Activated CD4-positive, alpha-beta T cell treated with anti-CD3 and anti-CD28 coated beads for 36 hours (primary cell): ENCODE measurements around the gene SMIM24. TPM values are rescaled to one million over a fixed set of nuclear protein-coding genes. Genes with fewer than 3 reads are reported as not detected.

Experiments used
- ATAC-seq: fragments of 200-7000 bp; cut with Tn5 transposase; one replicate; pipeline ENCODE4 v1.10.0; 2021; ENCODE audit warnings: mild to moderate bottlenecking, moderate library complexity
- CTCF ChIA-PET: fragments of 350-600 bp; sonication (Branson Sonifier 250); formaldehyde crosslinking; loops from one replicate; lab custom pipeline; 2021; ENCODE audit warnings: antibody characterized with exemption; lab: Charles Lee
- POLR2A ChIA-PET: fragments of 350-600 bp; sonication (Branson Sonifier 250); formaldehyde crosslinking; loops from one replicate; lab custom pipeline; 2021; ENCODE audit warnings: antibody characterized with exemption, inconsistent platforms; lab: Charles Lee
- DNase-seq: peaks from one replicate; pipeline ENCODE4 v3.0.0-alpha.2; 2020
- H3K27ac Mint-ChIP-seq: one replicate; pipeline ENCODE4 v1.8.0; 2021; ENCODE audit warnings: mixed read lengths
- H3K27me3 Mint-ChIP-seq: one replicate; pipeline ENCODE4 v1.8.0; 2021; ENCODE audit warnings: mixed read lengths
- H3K36me3 Mint-ChIP-seq: one replicate; pipeline ENCODE4 v1.8.0; 2021; ENCODE audit warnings: low read depth, mixed read lengths
- H3K4me1 Mint-ChIP-seq: one replicate; pipeline ENCODE4 v1.8.0; 2021; ENCODE audit warnings: mixed read lengths
- H3K4me3 Mint-ChIP-seq: one replicate; pipeline ENCODE4 v1.8.0; 2021; ENCODE audit warnings: mild to moderate bottlenecking, moderate library complexity, mixed read lengths
- H3K9me3 Mint-ChIP-seq: one replicate; pipeline ENCODE4 v1.8.0; 2021; ENCODE audit warnings: low read depth, mixed read lengths
- intact Hi-C, 2 experiments: fragments of 100-400 bp; cut with DNase I in 1 of 2; cut with micrococcal nuclease in 1 of 2; formaldehyde crosslinking; loops; one replicate each; pipeline versions ENCODE4 v1.14.2 to v1.15.1; 2022 to 2024; cut with DNase I, micrococcal nuclease
- total RNA-seq, 2 experiments: library from RNA; stranded (reverse); gene quantifications; one replicate each; pipeline ENCODE4 v1.2.3, GENCODE V29; 2021

Gene SMIM24
- total RNA-seq, 2 experiments from 2014 or later: 0.49 TPM; not detected in 1

DNA sequence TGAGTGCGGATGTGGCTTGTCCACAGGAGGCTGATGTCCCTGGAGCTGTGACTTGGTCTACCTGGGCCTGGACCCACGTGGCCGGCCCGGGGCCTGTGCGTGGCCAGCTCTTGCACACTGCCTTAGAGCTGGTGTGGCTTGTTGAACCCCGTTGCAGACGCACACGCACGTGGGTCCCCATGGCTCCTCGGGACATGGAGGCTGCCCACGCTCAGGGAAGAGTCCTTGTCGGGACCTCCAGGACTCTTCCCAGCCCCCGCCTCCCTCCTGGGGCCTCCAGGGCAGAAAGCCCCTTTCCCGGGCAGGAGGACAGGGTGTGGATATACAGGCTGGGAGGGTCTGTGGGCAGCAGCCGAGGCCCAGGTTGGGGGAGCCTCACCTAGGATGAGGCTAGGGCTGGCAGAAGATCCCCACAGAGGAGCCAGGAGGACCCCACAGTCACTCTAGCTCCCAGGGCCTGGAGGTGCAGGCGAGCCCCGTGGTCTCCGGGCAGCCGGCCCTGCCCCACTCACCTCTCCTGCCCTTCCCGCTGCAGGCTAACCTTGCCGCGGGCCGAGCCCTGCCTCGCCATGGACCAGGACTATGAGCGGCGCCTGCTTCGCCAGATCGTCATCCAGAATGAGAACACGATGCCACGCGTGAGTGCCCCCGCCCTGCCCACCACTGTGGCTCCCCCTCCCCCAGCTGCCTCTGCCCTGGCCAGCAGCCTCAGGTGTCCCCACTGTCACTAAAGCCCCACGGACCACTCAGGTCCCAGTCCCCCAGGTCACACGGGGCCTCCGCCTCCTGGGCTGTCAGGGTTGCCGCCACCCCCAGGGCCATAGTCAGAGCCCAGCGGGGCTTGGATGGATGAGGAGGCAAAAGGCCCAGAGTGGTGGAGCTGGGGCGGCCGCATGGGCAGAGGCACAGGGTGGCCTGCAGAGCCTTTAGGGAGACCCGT, 42.4 kb upstream of the SMIM24 start:
- no peaks in the 10 kb centered on the region for H3K27me3 Mint-ChIP-seq
- no peaks in the 10 kb centered on the region for H3K9me3 Mint-ChIP-seq
- peaks cover 18% of the 10 kb centered on the region for H3K36me3 Mint-ChIP-seq
- ATAC-seq (no peak), DNase-seq (no peak)
- H3K27ac Mint-ChIP-seq: no peak overlapping the region
- ChIA-PET POLR2A (no interaction called here), CTCF (no interaction called here)
- peaks cover 3% of the 10 kb centered on the region for H3K4me1 Mint-ChIP-seq
- H3K4me3 Mint-ChIP-seq: no peak overlapping the region
- intact Hi-C loops: no loop called here

DNA sequence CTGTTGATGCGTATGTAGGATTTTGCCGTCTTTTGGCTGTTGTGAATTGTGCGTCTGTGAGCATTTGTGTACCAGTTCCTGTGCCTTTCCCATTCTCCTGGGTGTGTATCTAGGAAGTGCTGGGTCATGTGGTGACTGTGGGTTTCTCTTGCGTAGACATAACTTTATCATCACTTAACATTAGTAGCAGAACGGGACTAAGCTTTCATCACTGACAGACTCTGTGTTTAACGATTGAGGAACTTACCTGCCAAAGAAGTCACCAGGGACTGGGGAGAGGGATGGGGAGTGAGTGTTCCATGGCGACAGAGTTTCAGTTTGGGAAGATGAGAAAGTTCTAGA, 40.8 kb upstream of the SMIM24 start:
- Mint-ChIP-seq H3K36me3 (peaks cover 11% of the 10 kb centered on the region), H3K9me3 (no peaks in the 10 kb centered on the region), H3K27me3 (no peaks in the 10 kb centered on the region), H3K4me1 (peaks cover 14% of the 10 kb centered on the region), H3K4me3 (no peak overlapping the region), H3K27ac (no peak overlapping the region)
- ATAC-seq (no peak), DNase-seq (no peak)
- CTCF ChIA-PET: no interaction called here
- intact Hi-C loops: no loop called here
- POLR2A ChIA-PET: no interaction called here

DNA sequence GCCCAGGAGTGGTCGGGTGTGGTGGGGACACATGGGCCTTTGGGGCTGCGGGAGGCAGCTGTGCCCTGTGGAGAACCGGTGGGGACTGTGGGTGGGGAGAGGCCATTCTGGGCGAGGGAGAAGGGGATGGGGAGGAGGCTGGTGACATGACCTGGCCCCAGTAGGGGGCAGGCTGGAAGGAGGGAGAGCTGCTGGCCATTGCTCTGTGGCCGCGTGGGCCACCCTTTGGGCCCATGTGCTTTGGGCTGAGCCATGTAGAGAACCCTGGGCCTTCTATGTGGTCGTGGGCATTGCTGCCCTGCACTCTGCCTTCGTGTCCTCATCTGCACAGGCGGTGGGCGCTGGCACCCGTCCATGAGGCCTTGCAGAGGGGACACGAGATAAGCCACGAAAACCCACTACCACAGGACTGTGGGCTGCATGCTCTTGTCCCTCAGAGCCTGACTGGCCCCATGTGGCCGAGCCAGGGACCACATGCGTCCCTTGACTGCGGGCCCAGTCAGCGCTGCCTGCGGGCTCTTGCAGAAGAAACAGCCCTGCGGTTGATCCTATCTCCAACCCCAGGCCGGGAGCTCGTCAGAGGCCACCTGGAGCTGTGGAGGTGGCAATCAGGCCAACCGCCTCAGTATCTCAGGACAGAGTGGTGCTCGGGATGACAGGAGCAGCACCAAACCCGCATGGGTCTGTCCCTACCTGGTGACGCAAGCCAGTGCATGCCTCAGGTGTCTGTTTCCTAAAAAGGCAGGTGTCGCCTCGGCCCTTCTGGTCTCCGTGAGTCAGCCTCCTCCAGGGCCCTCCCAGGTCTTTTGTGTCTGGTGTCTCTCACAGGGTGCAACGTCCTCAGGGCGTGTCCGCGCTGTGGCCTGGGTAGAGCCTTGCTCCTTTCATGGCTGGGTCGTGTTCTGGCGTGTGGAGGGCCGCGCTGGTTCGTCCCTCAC, 40.1 kb upstream of the SMIM24 start:
- H3K27ac Mint-ChIP-seq: no peak overlapping the region

DNA sequence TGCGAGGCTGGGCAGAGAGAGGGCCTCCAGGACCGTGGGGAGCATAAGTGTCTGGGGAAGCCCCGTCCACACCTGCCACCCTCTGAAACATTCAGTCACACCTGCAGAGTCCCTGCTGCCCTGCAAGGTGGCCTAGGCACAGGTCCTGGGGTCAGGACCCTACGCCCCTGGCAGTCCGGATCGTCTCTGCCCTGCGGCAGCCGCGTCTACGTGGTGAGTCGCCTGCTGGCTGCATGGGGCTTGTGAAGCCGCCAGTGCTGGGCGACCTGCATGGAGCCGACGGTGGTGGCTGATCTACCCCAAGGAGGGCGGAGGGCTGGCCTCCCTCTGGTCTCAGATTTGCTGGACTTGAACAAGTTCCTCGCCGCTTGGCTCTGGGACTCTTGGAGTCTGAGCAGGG, 38.8 kb upstream of the SMIM24 start:
- Mint-ChIP-seq H3K4me1 (peaks cover 26% of the 10 kb centered on the region), H3K9me3 (no peaks in the 10 kb centered on the region), H3K27ac (no peak overlapping the region), H3K4me3 (no peak overlapping the region), H3K36me3 (peaks cover 9% of the 10 kb centered on the region), H3K27me3 (no peaks in the 10 kb centered on the region)
- ChIA-PET POLR2A (no interaction called here), CTCF (interaction anchor here (0.5 to 1.7 kb wide), 2 partner anchors 26 to 420 kb away, joined by 4 to 6 read pairs; no protein-coding TSS in a partner anchor)
- no peak for ATAC-seq
- intact Hi-C loops: no loop called here
- no peak for DNase-seq

More for the DNA sequence above, 40.1 kb upstream of the SMIM24 start:
- DNase-seq: no peak
- ChIA-PET POLR2A (no interaction called here), CTCF (interaction anchor here (1.7 kb wide), 1 partner anchor 25 kb away, joined by 6 read pairs; no protein-coding TSS in a partner anchor)
- no peak for ATAC-seq
- Mint-ChIP-seq H3K4me1 (peaks cover 19% of the 10 kb centered on the region), H3K4me3 (no peak overlapping the region), H3K27me3 (no peaks in the 10 kb centered on the region), H3K9me3 (no peaks in the 10 kb centered on the region), H3K36me3 (peaks cover 11% of the 10 kb centered on the region)
- intact Hi-C loops: no loop called here

DNA sequence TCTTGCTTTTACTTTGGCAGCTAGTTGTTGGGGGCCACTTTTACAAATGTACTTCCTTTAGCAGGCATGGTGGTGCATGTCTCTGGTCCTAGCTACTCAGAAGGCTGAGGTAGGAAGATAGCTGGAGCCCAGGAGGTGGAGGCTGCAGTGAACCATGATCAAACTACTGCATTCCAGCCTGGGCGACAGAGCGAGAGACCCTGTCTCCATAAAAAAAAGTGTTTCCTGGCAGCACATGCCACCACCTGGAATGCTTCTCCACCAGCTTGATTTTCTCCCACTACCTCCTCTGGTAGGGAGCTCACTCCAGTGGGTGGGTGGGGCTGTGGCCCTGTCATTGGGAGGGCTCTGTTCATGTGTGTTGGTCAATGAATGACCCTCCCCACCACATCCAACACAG, 38.3 kb upstream of the SMIM24 start:
- Mint-ChIP-seq H3K9me3 (no peaks in the 10 kb centered on the region), H3K27me3 (no peaks in the 10 kb centered on the region), H3K36me3 (peaks cover 7% of the 10 kb centered on the region), H3K4me3 (no peak overlapping the region), H3K27ac (peak overlapping the region; percentile 31), H3K4me1 (peaks cover 28% of the 10 kb centered on the region)
- ATAC-seq: no peak
- intact Hi-C loops: no loop called here
- POLR2A ChIA-PET: interaction anchor here (0.6 kb wide), 1 partner anchor 74 kb away, joined by 5 read pairs; no protein-coding TSS in a partner anchor
- CTCF ChIA-PET: interaction anchor here (0.5 to 1.7 kb wide), 2 partner anchors 27 to 420 kb away, joined by 4 to 6 read pairs; no protein-coding TSS in a partner anchor
- DNase-seq: no peak

DNA sequence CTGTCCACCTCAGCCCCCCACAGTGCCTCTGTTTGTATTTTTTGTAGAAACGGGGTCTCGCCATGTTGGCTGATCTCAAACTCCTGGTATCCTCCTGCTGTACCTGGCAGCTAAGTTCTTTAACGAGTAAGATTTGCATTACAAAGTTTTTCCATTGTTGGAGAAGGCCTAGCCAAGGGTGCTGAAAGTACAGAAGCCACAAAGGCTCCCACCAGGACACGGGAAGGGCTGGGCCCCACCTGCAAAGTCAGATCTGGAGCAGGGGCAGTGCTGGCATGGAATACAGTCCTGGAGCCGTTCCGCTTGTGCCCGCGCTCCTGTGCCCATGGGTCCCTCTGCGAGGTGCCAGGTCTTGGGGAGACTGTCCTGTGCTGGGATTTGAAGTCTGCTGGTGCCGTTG, 37.9 kb upstream of the SMIM24 start:
- CTCF ChIA-PET: interaction anchor here (0.8 kb wide), 1 partner anchor 67 kb away, joined by 4 read pairs; the partner anchor contains the start of gene GIPC3
- ATAC-seq (no peak), DNase-seq (no peak)
- Mint-ChIP-seq H3K36me3 (peaks cover 7% of the 10 kb centered on the region), H3K4me1 (peaks cover 30% of the 10 kb centered on the region), H3K27me3 (no peaks in the 10 kb centered on the region), H3K9me3 (no peaks in the 10 kb centered on the region), H3K27ac (peak overlapping the region; percentile 31), H3K4me3 (no peak overlapping the region)
- POLR2A ChIA-PET: interaction anchor here (0.6 kb wide), 1 partner anchor 74 kb away, joined by 5 read pairs; no protein-coding TSS in a partner anchor
- intact Hi-C loops: no loop called here

DNA sequence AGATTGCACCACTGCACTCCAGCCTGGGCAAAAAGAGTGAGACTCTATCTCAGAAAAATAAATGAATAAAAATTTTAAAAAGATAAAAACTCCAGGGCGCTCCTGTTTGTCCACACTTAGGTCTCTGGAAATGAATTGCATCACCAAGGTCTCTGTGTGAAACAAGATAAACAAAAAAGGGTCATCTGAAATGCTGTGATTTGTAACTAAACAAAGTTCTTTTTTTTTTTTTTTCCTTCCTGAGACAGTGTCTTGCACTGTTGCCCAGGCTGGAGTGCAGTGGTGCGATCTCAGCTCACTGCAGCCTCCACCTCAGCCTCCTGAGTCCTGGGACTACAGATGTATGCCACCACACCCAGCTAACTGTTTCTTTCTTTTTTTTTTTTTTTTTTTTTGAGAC, 37.3 kb upstream of the SMIM24 start:
- Mint-ChIP-seq H3K27ac (no peak overlapping the region), H3K36me3 (peaks cover 7% of the 10 kb centered on the region), H3K4me3 (no peak overlapping the region), H3K4me1 (peaks cover 30% of the 10 kb centered on the region), H3K9me3 (no peaks in the 10 kb centered on the region), H3K27me3 (no peaks in the 10 kb centered on the region)
- intact Hi-C loops: no loop called here
- no peak for ATAC-seq
- ChIA-PET POLR2A (interaction anchor here (0.7 kb wide), 1 partner anchor 64 kb away, joined by 4 read pairs; no protein-coding TSS in a partner anchor), CTCF (interaction anchor here (0.6 to 0.8 kb wide), 2 partner anchors 68 to 465 kb away, joined by 3 to 4 read pairs; partner anchors contain the start of gene GIPC3)
- DNase-seq: no peak

DNA sequence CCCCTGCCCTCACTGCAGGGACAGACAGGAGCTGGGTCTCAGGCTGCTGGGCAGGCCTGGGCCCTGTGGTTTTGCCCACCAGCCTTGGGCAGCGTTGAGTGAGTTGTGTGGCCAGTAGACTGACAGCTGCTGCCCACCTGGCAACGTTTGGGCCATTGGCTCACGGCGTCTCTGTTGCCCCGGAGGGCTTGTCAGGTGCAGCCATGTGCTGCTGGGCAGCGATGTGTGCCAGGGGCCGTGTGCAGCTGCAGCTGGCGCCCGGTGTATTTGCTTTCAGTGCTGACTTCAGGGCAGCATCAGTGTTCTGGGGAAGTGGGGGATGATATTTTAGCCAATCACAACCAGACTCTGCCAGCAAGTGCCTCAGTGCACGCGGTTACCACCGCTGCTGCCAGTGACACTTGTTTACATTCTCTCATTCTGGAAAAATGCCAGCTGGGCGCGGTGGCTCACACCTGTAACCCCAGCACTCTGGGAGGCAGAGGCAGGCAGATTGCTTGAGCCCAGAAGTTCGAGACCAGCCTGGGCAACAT, 36.4 kb upstream of the SMIM24 start:
- H3K9me3 Mint-ChIP-seq: no peaks in the 10 kb centered on the region
- ChIA-PET POLR2A (no interaction called here), CTCF (interaction anchor here (0.6 to 1.4 kb wide), 2 partner anchors 14 to 40 kb away, joined by 3 to 4 read pairs; no protein-coding TSS in a partner anchor)
- H3K4me1 Mint-ChIP-seq: peaks cover 32% of the 10 kb centered on the region
- peak; percentile 62 for ATAC-seq
- H3K36me3 Mint-ChIP-seq: peaks cover 5% of the 10 kb centered on the region
- H3K27me3 Mint-ChIP-seq: no peaks in the 10 kb centered on the region
- DNase-seq: peak; percentile 69
- H3K27ac Mint-ChIP-seq: peak overlapping the region; percentile 8
- H3K4me3 Mint-ChIP-seq: no peak overlapping the region
- intact Hi-C loops: no loop called here

DNA sequence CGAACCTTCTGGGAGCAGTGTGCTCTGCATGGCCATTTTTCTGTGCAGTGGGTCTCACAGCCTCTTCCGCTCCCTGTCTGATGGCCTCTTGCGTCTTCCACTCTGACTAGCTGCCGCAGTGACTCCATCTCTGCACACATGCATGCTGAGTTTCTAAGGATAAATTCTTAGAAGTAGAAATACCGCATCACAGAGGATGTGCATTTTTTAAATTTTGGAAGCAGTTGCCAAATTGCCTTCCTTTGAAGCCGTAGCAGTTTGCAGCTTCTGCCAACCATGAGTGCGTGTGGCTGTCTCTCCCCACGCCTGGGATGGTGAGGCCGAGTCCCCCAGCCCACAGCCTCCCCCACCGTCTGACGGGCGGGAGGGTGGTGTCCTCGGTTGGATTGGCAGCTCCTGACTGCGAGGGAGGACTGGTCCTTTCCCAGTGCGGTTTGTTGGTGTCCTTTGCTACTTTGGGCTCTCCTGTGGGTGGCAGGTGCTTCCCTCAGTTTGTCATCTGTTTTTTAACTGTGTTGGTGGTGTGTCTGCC, 35.6 kb upstream of the SMIM24 start:
- Mint-ChIP-seq H3K36me3 (peaks cover 2% of the 10 kb centered on the region), H3K9me3 (no peaks in the 10 kb centered on the region), H3K27ac (no peak overlapping the region), H3K4me3 (no peak overlapping the region), H3K4me1 (peaks cover 32% of the 10 kb centered on the region), H3K27me3 (no peaks in the 10 kb centered on the region)
- no peak for ATAC-seq
- CTCF ChIA-PET: interaction anchor here (0.6 to 1.5 kb wide), 5 partner anchors 11 to 1444 kb away, joined by 3 to 4 read pairs (median 3); no protein-coding TSS in a partner anchor
- no peak for DNase-seq
- intact Hi-C loops: no loop called here
- POLR2A ChIA-PET: no interaction called here

DNA sequence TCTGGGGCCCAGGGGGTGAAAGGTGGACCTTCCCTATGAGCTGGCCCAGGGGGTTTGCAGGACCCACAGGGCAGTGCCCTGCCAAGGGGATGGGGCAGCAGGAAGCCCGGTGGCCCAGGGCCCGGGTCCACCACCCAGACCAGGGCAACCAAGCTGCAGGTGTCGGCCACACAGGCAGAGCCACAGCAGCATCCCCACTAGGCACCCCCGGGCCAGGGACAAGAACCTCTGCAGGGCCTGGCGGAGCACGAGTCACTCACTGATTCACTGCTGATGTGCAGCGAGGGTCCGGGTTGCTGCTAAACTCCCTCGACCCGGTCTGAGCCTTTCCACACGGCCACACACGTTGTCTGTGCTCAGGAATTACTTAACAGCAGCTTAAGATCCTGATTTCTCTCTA, 34.6 kb upstream of the SMIM24 start:
- H3K4me3 Mint-ChIP-seq: no peak overlapping the region
- POLR2A ChIA-PET: interaction anchor here (0.8 kb wide), 1 partner anchor 918 kb away, joined by 3 read pairs; no protein-coding TSS in a partner anchor
- ATAC-seq (no peak), DNase-seq (no peak)
- peaks cover 39% of the 10 kb centered on the region for H3K4me1 Mint-ChIP-seq
- peaks cover 2% of the 10 kb centered on the region for H3K36me3 Mint-ChIP-seq
- intact Hi-C loops: no loop called here
- no peak overlapping the region for H3K27ac Mint-ChIP-seq
- CTCF ChIA-PET: interaction anchor here (0.6 to 1.5 kb wide), 2 partner anchors 564 to 625 kb away, joined by 3 read pairs; no protein-coding TSS in a partner anchor
- H3K27me3 Mint-ChIP-seq: no peaks in the 10 kb centered on the region
- H3K9me3 Mint-ChIP-seq: no peaks in the 10 kb centered on the region
